PFSK-1 (cell line): ENCODE data around the gene PRIMPOL.

Source experiments
- FOXP2 ChIP-seq: optimal IDR thresholded peaks from 2 replicates; pipeline ENCODE3; 2011; ENCODE audit warnings: borderline replicate concordance, control low read depth, inconsistent platforms; ENCODE audit not compliant: insufficient read depth; ENCODE audit errors: extremely low read length, extremely low read depth
- POLR2AphosphoS5 ChIP-seq: IDR thresholded peaks from 2 replicates; pipeline ENCODE4 v1.6.1; 2012; ENCODE audit warnings: low read depth, mild to moderate bottlenecking, control low read depth, low read length, moderate library complexity
- SIN3A ChIP-seq: IDR thresholded peaks from 2 replicates; pipeline ENCODE4 v1.6.1; 2012; ENCODE audit warnings: mild to moderate bottlenecking, low read length, moderate library complexity, borderline replicate concordance; ENCODE audit not compliant: insufficient read depth
- TAF1 ChIP-seq: IDR thresholded peaks from 2 replicates; pipeline ENCODE4 v1.6.1; 2012; ENCODE audit warnings: low read length, control low read depth, borderline replicate concordance; ENCODE audit not compliant: insufficient read depth
- TF ChIP-seq, protein P1 (sequence below), 2 experiments: IDR thresholded peaks; 2 replicates each; pipeline versions ENCODE4 v1.6.1 to v1.8.0; 2011 to 2012; ENCODE audit warnings: low read depth in 2 of 2, low read length in 2 of 2, control low read depth in 1 of 2, inconsistent platforms in 1 of 2, mild to moderate bottlenecking in 1 of 2, moderate library complexity in 1 of 2; ENCODE audit not compliant: insufficient read depth in 1 of 2

PRIMPOL gene

GRCh38 chr4:184713887-184714286, 64.3 kb downstream of the PRIMPOL start:
- TF ChIP-seq POLR2AphosphoS5: no peak
- no peak for TF ChIP-seq SIN3A
- TF ChIP-seq FOXP2: no peak
- TF ChIP-seq TAF1: no peak
- TF ChIP-seq, protein P1, sequence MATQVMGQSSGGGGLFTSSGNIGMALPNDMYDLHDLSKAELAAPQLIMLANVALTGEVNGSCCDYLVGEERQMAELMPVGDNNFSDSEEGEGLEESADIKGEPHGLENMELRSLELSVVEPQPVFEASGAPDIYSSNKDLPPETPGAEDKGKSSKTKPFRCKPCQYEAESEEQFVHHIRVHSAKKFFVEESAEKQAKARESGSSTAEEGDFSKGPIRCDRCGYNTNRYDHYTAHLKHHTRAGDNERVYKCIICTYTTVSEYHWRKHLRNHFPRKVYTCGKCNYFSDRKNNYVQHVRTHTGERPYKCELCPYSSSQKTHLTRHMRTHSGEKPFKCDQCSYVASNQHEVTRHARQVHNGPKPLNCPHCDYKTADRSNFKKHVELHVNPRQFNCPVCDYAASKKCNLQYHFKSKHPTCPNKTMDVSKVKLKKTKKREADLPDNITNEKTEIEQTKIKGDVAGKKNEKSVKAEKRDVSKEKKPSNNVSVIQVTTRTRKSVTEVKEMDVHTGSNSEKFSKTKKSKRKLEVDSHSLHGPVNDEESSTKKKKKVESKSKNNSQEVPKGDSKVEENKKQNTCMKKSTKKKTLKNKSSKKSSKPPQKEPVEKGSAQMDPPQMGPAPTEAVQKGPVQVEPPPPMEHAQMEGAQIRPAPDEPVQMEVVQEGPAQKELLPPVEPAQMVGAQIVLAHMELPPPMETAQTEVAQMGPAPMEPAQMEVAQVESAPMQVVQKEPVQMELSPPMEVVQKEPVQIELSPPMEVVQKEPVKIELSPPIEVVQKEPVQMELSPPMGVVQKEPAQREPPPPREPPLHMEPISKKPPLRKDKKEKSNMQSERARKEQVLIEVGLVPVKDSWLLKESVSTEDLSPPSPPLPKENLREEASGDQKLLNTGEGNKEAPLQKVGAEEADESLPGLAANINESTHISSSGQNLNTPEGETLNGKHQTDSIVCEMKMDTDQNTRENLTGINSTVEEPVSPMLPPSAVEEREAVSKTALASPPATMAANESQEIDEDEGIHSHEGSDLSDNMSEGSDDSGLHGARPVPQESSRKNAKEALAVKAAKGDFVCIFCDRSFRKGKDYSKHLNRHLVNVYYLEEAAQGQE (IDR thresholded peaks at IDR 0.05; ENCODE audit: insufficient read depth in 1 of 2, low read depth in 2 of 2, low read length in 2 of 2): no peak

DNA sequence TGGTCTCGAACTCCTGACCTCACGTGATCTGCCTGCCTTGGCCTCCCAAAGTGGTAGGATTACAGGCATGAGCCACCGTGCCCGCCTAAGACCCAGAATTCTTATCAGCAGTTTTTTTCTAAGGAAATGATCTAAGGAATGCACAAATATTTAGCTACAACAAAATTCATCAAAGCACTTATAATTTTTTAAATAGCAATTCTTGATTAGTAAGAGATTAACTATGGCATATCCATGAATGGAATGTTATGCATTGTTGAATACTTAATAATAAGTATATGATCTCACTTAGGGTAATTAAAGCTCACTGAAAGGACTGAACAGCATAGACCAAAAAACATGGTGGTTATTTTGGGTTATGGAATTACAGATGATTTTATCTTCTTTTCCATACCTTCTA, 66.0 kb downstream of the PRIMPOL start:
- TF ChIP-seq POLR2AphosphoS5 (no peak), SIN3A (no peak), TAF1 (no peak), FOXP2 (no peak)
- TF ChIP-seq, protein P1 (IDR thresholded peaks at IDR 0.05; ENCODE audit: insufficient read depth in 1 of 2, low read depth in 2 of 2, low read length in 2 of 2): no peak

- no peak for TF ChIP-seq SIN3A
- TF ChIP-seq TAF1: no peak
Measured at GRCh38 chr4:184719407-184719806, 69.9 kb downstream of the PRIMPOL start.

DNA sequence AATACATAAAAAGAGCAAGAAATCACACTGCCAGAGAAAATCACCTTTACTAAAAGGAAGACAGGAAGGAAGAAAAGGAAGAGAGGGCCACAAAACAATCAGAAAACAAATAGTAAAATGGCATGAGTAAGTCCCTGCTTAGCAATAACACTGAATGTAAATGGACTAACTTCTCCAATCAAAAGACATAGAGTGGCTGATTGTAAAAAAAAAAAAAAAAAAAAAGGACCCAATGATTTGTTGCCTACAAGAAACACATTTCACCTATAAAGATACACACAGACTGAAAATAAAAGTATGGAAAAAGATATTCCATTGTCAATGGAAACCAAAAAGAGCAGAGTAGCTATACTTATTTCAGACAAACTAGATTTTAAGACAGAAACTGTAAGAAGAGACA, 71.7 kb downstream of the PRIMPOL start:
- TF ChIP-seq SIN3A (no peak), TAF1 (no peak), FOXP2 (no peak), POLR2AphosphoS5 (no peak)
- TF ChIP-seq, protein P1 (IDR thresholded peaks at IDR 0.05; ENCODE audit: insufficient read depth in 1 of 2, low read depth in 2 of 2, low read length in 2 of 2): no peak

DNA sequence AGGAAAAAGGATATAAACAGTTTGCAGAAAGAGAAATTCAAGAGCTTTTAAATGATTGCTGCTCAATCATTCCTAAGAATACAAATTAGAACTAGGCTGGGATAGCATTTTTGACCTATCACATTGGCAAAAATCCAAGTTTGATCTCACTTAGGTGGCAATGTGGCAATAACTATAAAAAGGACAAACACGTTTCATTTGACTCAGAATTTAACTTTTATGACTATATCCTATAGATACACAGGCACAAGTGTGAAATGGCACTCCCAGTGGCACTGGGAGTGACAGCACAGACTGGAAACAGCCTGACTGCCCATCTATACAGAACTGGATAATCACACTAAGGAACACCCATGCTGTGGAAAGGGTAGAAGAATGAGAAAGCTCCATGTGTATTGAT, 73.3 kb downstream of the PRIMPOL start:
- TF ChIP-seq, protein P1 (IDR thresholded peaks at IDR 0.05; ENCODE audit: insufficient read depth in 1 of 2, low read depth in 2 of 2, low read length in 2 of 2): no peak
- TF ChIP-seq FOXP2: no peak

DNA sequence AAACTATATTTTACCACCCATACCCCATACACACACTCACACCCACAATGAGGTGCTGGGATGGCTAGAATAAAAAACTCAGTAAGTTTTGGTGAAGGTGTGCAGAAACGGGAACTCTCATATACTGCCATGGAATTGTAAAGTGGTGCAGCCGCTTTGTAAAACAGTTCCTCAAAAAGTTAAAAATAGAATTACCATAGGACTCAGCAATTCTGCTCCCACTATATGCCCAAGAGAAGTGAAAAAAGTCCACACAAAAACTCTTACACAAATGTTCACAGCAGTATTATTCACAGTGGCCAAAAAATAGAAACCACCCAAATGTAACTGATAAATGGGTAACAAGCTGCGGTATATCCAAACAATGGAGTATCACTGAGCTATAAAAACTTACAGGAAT, 77.9 kb downstream of the PRIMPOL start:
- TF ChIP-seq SIN3A (no peak), FOXP2 (no peak), TAF1 (no peak), POLR2AphosphoS5 (no peak)
- TF ChIP-seq, protein P1 (IDR thresholded peaks at IDR 0.05; ENCODE audit: insufficient read depth in 1 of 2, low read depth in 2 of 2, low read length in 2 of 2): no peak
